ENCODE data around the gene TBXAS1.

The TBXAS1 gene

GRCh38 chr7:139829025-139829774 is at the start of gene TBXAS1:
Gene TBXAS1, plus strand, starts transcription at chr7:139829264. Its CDS starts 127 bp downstream, at chr7:139829391.
- DNase-seq: no peak

DNA sequence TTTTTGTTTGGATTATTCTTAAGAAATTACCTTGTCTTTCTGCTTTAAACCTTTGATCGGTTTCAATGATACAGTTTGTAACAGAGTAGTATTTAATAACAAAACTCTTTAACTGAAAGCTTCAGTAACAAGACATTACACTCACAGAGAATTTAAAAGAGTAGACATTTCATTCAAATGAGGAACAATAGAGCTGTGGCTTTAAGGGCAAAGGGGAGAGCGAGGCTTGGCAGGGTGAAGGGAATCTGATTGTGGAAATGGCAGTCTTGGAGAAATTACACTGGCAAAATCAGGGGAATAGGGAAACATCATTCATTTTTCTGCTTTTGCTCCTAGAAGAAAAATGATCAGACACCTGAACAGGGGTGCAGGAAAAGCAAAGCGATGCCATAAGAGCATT is 46.1 kb upstream of the TBXAS1 start:
- DNase-seq: no peak

DNA sequence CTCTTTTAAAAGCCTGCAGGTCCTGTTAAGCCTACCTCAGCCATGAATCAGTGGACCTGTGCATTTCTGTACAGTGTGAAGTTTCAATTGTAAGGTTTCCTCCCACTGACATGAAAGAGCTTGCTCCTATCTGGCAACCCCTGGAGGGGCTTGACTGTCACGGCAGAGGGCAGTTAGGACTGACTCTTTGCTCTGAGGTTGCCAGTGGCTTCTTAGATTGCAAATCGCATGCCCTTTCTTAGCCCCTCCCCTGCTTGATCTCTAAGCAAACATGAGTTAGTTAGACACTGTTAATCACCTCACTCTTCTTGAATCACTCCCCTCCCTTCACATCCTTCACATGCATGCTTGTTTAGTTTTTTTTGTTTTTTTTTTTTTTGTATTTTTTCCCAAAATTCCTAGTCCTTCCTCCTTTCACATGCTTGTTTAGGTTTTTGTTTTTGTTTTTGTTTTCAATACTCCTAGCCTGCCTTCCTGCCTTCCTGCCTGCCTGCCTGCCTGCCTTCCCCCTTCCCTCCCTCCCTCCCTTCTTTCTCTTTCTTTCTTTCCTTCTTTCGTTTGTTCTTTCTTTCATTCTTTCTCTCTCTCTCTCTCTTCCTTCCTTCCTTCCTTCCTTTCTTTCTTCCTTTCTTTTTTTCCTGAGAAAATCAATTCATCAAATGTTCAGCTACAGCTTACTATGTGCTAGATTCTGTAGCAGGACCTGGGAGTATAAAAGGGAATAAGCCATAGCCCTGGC is 45.2 kb upstream of the TBXAS1 start:
- DNase-seq: no peak

GRCh38 chr7:139784648-139785047 is 44.4 kb upstream of the TBXAS1 start:
- DNase-seq: no peak

GRCh38 chr7:139791316-139791715 is 37.7 kb upstream of the TBXAS1 start:
- no peak for DNase-seq

DNA sequence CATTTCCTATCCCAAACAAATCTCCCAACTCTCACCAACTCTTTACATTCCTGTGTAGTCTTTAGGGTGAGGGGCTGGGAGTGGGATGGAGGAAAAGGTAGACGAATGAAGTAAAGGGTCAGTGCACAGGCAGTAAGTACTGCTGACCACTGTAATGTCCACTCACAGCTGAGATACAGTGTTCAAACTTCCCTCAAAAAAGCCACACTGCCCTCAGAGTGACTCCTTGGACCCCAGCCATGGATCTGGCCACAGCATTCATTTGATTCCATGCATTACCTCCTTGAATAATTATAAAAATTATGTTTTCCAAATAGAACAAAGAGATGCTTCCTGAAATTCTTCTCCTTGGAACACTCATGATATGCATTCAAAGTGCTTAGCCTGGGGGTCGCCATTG is 31.5 kb upstream of the TBXAS1 start:
- DNase-seq: no peak

GRCh38 chr7:139798221-139798620 is 30.8 kb upstream of the TBXAS1 start:
- no peak for DNase-seq

- no peak for DNase-seq
These were observed 30.2 kb upstream of the TBXAS1 start for GRCh38 chr7:139798892-139799291.

DNA sequence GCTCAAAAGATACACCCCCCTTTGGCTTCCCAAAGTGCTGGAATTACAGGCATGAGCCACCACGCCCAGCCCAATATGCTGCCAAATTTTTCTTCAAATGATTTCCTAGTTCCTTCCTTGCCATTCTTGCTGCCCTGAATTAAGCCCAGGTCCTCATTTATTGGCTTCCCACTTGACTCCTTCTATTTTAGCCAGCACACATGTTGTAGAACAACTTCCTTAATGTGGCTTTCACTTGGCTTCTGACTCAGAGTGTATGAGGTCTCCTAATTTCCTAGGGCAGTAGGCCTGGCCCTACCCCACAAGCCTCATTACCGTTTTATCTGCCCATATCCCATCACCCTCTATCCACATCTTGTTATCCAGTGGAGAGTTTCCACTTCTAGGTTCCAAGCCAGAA is 29.5 kb upstream of the TBXAS1 start:
- no peak for DNase-seq

GRCh38 chr7:139804571-139804970 is 24.5 kb upstream of the TBXAS1 start:
- DNase-seq: no peak

DNA sequence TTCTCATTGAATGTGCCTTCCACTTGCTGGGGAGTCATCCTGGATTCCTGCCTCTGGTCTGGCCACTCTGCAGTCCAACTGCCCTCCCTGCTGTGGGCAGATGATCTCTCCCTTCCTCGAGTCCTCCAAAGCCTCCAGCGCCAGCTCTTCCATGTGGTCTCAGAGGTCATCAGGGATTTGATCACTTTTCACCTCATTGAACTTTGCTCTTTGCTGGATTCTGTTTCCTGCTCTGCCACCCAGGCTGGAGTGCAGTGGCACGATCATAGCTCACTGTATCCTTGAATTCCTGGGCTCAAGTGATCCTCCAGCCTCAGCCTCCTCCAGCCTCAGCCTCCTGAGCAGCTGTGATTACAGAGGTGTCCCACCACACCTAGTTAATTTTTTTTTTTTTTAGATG is 22.1 kb upstream of the TBXAS1 start:
- no peak for DNase-seq

GRCh38 chr7:139808427-139808826 is 20.6 kb upstream of the TBXAS1 start:
- DNase-seq: peak; percentile 15

- no peak for DNase-seq
These were observed 20.1 kb upstream of the TBXAS1 start for GRCh38 chr7:139808846-139809442.

DNA sequence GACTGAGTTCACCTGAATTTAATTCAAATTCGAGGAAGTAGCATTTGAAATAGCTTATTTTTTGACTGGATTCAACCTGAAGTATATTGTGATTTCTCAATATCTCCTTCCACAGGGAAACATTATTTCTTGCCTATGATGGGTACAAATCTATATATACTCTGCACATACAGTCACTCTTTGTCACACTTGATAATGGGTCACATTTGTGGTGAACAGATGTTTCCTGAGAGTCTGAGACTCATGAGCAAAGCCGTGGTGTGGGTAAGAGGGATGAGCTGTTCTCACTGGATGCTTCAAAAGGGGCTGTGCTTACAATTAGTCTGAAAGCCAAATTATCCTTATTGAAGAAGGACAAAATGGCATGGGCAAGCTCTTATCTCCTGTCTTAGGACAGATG is 18.0 kb upstream of the TBXAS1 start:
- no peak for DNase-seq

- no peak for DNase-seq
These were observed 15.9 kb upstream of the TBXAS1 start for GRCh38 chr7:139813151-139813550.

GRCh38 chr7:139813689-139814088 is 15.4 kb upstream of the TBXAS1 start:
- no peak for DNase-seq

- DNase-seq: no peak
These were observed 11.8 kb upstream of the TBXAS1 start for GRCh38 chr7:139817249-139817648.

DNA sequence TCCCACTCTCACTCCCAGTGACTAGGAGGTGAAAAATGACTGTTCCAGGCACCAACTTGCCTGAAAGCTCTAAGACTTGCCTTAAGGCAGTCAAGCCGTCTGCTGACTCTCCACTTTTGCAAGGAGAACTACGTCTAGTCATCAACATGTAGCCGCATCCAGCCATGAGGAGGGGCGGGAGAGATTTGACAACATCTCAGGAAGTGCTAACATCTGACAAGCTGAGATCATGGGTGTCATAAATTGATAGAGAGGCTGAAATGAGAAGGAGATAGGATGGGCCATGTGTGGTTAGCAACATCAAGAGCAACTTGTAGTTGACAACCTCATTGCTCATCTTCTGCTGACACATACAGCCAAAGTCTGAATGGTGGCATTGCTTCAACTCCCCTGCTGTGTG is 9.0 kb upstream of the TBXAS1 start:
- DNase-seq: no peak

DNA sequence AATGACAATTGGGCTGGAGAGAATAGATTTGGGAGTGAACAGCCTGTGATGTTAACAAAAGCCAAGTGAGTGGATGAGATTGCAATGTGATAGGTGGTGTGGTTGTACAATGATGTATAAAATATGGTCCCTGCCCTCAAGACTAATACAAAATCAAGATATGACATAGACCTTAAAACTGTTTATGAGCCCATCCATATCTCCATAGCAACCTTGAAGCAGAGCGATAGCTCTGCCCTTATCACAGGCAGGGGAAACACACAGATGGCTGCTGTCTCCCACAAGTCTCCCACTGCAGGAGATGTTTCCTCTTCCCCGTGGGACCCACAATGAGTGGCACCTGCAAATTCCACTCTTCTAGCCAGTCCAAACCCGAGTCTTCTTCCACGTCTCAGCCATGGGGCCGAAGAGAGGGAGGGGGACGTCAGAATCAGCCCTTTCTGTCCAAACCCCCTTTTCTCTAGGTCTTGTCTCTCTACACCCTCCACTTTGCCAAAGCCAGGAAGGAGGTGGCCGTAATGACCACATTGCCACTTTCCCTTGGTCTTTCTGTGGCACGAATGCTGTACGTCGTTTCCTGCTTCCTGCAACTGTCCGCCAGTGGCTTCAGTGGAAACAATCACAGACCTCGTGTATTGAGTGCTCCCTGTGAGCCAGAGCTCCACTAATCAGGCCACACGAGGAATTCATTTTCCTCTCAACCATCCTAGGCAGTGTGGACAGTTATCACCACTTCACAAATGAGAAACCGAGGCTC is 7.5 kb upstream of the TBXAS1 start:
- DNase-seq: no peak

DNA sequence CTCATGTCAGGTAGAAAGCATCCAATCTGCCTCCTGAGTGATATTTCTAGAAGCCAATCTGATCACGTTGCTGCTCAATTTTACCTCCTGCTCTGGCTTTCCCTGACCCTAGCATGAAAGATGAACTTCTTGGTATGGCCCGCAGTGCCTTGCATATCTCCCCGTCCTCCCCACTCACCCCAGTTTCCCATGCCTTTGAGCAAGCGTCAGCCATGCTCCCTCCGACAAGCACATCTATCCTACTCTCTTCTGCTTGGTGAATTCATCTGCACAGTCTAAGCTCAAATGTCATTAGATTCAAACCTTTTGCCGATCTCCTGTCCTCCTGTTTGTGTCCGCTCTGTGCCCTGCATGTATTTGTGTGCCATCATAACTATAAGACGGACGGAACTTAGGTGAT is 6.2 kb upstream of the TBXAS1 start:
- no peak for DNase-seq

DNA sequence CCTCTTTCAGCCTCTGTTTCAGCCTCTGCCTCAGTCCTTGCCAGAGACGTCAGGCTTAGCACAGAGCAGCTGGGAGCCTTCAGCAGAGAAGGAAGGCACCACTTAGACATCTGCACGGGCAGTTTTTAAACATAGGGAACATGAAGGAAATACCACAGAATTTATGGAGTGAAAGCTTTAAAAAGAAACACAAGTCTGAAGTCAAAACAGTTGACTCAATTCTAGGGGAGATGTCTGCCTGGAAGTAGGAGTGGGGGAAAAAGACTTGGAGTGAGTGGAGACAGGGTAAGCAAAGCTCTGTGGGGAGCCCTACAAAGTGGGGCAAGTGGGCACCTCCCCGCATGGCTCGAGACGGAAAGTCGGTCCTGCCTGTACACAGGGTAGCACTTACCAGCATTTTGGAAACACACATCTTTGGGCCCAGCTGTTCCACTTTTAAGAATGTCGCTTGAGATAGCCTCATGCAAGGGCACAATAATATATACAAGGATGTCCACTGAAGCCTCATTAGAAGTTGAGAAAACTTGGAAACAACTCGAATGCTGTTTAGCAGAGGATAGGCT is 5.0 kb upstream of the TBXAS1 start:
- no peak for DNase-seq

DNA sequence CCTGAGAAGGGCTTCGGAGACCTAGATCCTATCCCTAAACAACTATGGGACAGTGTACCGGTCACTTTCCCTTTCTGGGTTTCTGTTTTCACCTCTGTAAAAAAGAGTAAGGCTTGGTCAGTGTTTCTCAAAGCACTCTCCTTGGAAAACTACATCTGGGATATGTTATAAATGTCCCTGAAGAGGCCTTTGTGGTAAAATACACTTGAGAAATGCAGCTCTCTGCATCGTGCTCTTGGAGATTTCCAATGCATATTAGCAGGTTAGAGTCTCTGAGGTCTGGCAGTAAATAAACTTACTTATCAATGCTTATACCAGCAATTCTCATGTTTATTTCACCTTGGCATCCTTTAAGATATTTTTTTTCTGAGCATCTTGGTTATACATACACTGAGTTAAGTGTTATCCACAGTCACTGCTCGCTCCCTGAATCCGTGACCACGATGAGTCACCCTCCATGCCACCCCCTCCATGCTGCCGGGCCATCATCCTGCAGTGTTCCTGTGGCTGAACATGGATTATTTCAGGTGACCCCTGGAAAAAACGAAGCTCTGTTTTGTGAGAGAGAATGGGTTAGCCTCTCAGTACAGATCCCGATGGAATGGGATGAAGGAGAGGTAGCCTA is 3.3 kb upstream of the TBXAS1 start:
- no peak for DNase-seq

- DNase-seq: peak; percentile 1
These were observed 2.0 kb upstream of the TBXAS1 start for GRCh38 chr7:139827042-139827441.
